IPS DF 4.7 (cell line): Measurements from ENCODE around the gene TBX1.

Source experiments
- DNase-seq: peaks from one replicate; pipeline ENCODE4 v3.0.0-alpha.2; 2013; ENCODE audit warnings: low spot score; ENCODE audit errors: extremely low read depth

The TBX1 gene

GRCh38 chr22:19760058-19760950 lies at the start of gene TBX1:
TSS of gene TBX1 (plus strand) at chr22:19760778. CDS start at chr22:19760844, 66 bp downstream.
- no peak for DNase-seq

GRCh38 chr22:19713245-19713644 lies 47.3 kb upstream of the TBX1 start:
- no peak for DNase-seq

DNA sequence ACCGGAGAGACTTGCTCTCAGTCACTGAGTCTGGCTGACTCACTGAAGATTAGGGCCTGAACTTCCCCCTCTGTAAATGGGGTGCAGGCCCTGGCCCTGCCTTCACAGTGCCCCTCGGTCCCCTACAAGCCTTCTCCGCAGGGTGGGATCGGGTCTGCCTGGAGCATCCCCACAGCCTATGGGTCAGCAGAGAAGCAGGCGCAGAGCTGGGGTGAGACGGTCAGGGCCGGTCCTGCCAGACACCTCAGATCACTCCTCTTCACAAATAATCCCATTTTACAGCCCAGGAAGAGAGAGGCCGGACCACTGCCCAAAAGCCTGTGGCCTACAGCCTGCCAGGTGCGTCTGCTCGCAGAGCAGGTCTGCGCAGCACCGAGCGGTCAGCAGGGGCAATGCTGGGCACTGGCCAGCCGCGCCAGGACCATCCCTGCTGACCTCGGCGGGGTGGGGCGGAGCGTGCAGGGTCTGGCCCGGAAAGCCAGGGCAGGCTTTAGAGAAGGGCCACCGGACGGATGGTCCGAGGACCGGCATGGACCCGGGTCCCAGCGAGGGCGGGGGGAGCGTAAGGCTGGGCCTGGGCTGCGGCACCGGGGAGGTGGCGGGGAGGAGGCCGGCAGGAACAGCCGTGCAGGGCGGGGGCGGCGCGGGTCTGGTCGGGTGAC lies 46.8 kb upstream of the TBX1 start:
- DNase-seq, result no peak

DNA sequence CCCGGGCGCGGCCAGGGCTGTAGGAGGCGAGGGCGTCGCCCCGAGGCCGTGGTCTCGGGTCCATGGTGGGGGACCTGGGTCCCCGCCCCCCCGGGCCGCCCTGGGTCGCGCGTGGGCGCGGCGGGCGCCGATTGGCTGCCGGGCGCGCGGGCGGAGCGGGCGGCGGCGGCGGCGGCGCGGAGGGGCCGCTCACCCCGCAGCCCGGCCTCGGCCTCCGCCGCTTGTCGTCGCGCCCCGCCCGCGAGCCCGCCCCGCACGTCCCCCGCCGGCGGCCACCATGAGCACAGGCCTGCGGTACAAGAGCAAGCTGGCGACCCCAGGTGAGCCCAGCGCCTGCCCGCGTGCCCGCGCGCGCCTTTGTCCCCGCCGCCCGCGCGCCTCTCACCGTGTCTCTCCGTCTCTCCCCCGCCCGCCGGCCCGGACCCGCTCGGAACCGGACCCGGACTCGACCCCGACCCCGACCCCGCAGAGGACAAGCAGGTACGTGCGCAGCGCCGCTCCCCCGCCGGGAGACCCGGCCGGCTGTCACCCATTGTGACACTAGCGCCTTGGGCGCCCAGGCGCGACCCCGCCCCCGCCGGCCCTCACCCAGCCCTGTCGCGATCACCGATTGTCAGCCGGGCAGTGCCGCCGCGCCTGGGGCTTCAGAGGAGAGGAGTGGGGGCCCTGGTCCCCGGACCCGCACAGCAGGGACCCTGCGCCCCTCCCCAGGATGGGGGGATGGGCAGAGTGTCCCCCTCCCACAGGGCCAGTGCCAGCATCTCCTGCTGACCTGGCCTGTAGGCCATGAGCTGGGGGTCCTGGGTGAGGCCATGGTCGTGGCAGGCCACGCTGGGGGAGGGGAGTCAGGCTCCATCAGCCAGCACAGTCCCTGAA lies 46.0 kb upstream of the TBX1 start, which contains the start of gene SEPTIN5:
Gene SEPTIN5, plus strand, starts transcription at position 192 of the 876 bp plus-strand sequence. Its CDS starts 86 bp downstream, at position 278.
- no peak for DNase-seq

DNA sequence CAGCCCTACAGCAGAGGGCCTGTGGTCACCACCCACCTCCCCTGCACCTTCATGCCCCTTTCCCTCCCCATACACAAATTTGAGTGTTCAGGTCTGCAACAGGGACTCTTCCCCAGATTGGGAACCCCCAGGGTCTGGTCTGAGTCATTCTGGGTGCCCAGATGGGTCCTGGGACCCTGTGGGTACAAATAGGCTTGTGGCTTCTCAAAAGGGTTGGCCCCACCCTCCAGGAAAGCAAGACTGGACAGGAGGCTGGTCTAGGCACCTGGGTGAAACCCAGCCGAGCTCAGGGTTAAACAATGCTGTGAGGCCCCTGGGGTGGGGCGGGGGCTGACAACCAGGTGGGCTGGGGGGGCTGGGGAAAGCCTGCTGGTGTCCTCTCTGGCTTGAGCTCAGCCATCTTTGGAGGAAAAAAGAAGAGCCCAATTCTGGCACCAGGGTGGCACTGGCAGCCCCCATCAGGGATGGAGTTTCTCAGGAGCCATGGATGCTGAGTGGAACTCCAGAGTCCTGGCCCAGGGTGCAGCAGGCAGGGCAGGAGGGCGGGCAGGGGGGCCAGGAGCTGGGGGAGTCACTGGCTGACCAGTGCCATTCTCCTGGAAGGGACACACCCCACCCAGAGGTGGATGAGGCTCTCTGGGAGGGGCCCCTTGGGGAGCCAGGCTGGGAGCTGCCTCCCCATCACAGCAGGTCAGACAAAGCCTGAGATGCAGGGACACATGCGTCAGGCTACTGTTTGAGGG lies 45.2 kb upstream of the TBX1 start:
- DNase-seq, result no peak

DNA sequence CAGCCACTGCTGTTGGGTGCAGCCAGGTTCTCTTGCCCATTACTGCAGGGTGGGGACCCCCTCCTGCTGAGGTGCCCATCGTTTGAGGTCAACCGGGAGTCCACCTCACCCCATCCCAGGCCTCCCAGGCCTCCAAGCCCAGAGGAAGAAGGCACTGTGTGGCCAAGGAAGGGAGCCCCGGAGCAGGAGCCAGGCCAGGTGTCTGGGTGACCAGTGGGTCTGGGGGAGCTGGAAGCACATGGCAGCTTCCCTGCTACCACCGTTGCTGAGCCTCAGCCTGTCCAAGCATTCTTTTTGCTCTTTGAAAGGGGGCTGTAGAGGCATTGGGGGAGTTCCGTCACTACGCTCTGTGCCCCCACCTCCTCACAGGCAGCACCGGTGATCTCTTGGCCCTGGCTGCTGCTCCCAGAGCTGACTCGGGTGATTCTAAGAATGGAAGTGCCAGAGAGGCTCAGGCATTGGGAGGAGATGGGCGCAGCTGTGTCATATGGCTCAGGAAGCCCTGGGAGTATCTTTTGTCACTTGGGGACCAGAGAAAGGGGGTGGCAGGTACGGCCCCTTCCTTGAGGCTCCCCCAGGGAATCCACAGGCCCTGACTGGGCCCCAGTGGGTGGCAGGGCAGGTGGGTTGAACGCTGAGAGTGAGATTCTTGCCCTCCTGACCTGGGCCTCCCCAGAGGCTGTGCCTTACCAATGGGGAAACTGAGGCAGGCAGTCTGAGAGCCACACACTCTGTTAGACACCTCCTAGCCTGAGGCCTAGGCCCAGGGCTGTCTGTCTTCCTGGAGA lies 44.3 kb upstream of the TBX1 start:
- no peak for DNase-seq

- no peak for DNase-seq
These were observed 43.8 kb upstream of the TBX1 start for GRCh38 chr22:19716829-19717105.

- DNase-seq, result no peak
These were observed 43.4 kb upstream of the TBX1 start for GRCh38 chr22:19717181-19717580.

GRCh38 chr22:19717691-19718455 lies 42.7 kb upstream of the TBX1 start:
- DNase-seq, result no peak

GRCh38 chr22:19718456-19719049 lies 42.0 kb upstream of the TBX1 start:
- DNase-seq, result no peak

GRCh38 chr22:19719050-19719482 lies 41.5 kb upstream of the TBX1 start:
- DNase-seq, result no peak

GRCh38 chr22:19719488-19720021 lies 41.0 kb upstream of the TBX1 start:
- no peak for DNase-seq

GRCh38 chr22:19720150-19720827 lies 40.3 kb upstream of the TBX1 start:
- no peak for DNase-seq

DNA sequence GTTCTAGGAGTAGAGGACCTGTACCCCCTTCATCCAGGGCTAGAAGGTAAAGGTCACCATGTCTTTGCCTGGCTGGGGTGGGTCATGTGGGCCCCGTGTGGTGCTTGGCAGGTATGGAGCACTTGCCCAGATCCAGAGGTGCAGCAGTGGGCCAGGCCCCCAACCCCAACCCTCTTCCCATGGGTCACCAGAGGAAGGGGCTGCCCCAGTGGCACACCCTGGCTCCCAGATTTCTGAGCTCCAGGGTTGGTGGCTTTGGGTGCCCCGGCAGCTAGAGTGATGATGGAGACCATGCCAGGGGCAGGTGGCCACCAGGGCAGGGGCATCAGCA lies 39.6 kb upstream of the TBX1 start:
- no peak for DNase-seq

GRCh38 chr22:19721330-19722177 lies 39.0 kb upstream of the TBX1 start:
- no peak for DNase-seq

DNA sequence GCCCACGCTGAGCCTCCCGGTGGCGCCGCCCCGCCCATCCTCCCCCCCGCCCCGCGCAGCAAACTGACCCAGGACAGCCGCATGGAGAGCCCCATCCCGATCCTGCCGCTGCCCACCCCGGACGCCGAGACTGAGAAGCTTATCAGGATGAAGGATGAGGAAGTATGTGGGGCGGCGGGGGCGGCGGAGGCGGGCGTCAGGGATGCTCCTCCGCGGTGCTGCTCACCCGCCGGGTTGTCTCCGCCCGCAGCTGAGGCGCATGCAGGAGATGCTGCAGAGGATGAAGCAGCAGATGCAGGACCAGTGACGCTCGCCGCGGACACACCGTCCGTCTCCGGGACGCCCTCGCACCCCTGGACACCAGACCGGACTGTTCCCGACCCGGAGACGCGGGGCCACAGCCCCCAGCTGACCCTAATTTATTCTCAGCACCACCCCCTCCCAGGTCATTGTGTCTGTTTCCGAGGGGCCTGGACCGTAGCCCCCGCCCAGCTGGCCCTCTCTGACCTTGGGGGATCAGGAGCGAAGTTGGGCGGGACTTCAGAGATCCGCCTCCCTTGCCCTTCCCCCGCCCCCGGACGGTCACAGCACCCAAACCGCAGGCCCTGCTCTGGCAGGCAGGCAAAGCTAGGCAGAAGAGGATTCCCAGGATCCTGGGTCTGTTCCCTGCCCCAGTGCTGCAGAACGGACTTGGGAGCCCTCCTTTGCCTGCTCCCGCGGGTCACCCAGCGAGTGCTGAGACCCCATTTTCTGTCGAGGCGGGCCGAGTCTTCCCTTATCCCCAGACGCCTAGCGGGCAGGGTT lies 38.2 kb upstream of the TBX1 start:
- DNase-seq, result no peak

DNA sequence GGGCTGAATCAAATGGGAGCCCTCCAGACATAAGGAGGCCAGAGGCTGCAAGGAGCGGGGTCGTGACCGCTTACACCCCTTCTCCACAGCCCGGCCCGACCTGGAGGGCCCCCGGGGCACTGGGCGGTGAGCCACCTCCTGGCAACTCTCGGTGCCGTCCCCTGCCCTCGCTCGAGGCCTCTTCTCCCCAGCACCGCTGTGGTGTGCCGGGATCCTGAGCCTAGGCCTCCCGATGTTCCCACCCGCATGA lies 37.7 kb upstream of the TBX1 start:
- no peak for DNase-seq
